ENCODE results near the gene VEPH1. TPM values are rescaled to one million over a fixed set of nuclear protein-coding genes. Genes with fewer than 3 reads are reported as not detected.

Gene VEPH1
- total RNA-seq, 2 experiments from 2014 or later = not detected

GRCh38 chr3:157394411-157394810 lies 108.8 kb downstream of the VEPH1 start:
- Mint-ChIP-seq H3K9me3 (ENCODE audit: low read depth) (no peaks in the 10 kb centered on the region), H3K4me1 (no peaks in the 10 kb centered on the region), H3K4me3 (no peak overlapping the region), H3K27me3 (peaks cover 4% of the 10 kb centered on the region), H3K36me3 (no peaks in the 10 kb centered on the region), H3K27ac (no peak overlapping the region)
- CTCF ChIA-PET = no interaction called here
- DNase-seq = no peak
- no peak for ATAC-seq

- no peaks in the 10 kb centered on the region for H3K4me1 Mint-ChIP-seq
- no peak overlapping the region for H3K4me3 Mint-ChIP-seq
- H3K36me3 Mint-ChIP-seq = no peaks in the 10 kb centered on the region
- H3K27me3 Mint-ChIP-seq = no peaks in the 10 kb centered on the region
- ATAC-seq (no peak), DNase-seq (no peak)
- no peak overlapping the region for H3K27ac Mint-ChIP-seq
- H3K9me3 Mint-ChIP-seq (ENCODE audit: low read depth) = no peaks in the 10 kb centered on the region
- CTCF ChIA-PET = no interaction called here
Observed at GRCh38 chr3:157393113-157393512, 110.1 kb downstream of the VEPH1 start.

- Mint-ChIP-seq H3K9me3 (ENCODE audit: low read depth) (no peaks in the 10 kb centered on the region), H3K27ac (no peak overlapping the region), H3K27me3 (no peaks in the 10 kb centered on the region), H3K36me3 (no peaks in the 10 kb centered on the region), H3K4me3 (no peak overlapping the region), H3K4me1 (no peaks in the 10 kb centered on the region)
- DNase-seq (no peak), ATAC-seq (no peak)
- CTCF ChIA-PET = no interaction called here
Observed at GRCh38 chr3:157392104-157392503, 111.1 kb downstream of the VEPH1 start.

- Mint-ChIP-seq H3K27me3 (no peaks in the 10 kb centered on the region), H3K9me3 (ENCODE audit: low read depth) (no peaks in the 10 kb centered on the region), H3K4me1 (no peaks in the 10 kb centered on the region), H3K36me3 (no peaks in the 10 kb centered on the region), H3K27ac (no peak overlapping the region), H3K4me3 (no peak overlapping the region)
- DNase-seq (no peak), ATAC-seq (no peak)
- CTCF ChIA-PET = no interaction called here
Observed at GRCh38 chr3:157390713-157391515, 112.3 kb downstream of the VEPH1 start.

- H3K4me3 Mint-ChIP-seq = no peak overlapping the region
- ATAC-seq (no peak), DNase-seq (no peak)
- H3K4me1 Mint-ChIP-seq = no peaks in the 10 kb centered on the region
- CTCF ChIA-PET = no interaction called here
- H3K27ac Mint-ChIP-seq = no peak overlapping the region
- no peaks in the 10 kb centered on the region for H3K36me3 Mint-ChIP-seq
- no peaks in the 10 kb centered on the region for H3K9me3 Mint-ChIP-seq (ENCODE audit: low read depth)
- H3K27me3 Mint-ChIP-seq = no peaks in the 10 kb centered on the region
Observed at GRCh38 chr3:157388976-157389375, 114.2 kb downstream of the VEPH1 start.

GRCh38 chr3:157387708-157388435 lies 115.3 kb downstream of the VEPH1 start:
- DNase-seq (no peak), ATAC-seq (no peak)
- H3K4me1 Mint-ChIP-seq = no peaks in the 10 kb centered on the region
- H3K27me3 Mint-ChIP-seq = no peaks in the 10 kb centered on the region
- no peak overlapping the region for H3K4me3 Mint-ChIP-seq
- no peaks in the 10 kb centered on the region for H3K9me3 Mint-ChIP-seq (ENCODE audit: low read depth)
- CTCF ChIA-PET = no interaction called here
- H3K27ac Mint-ChIP-seq = no peak overlapping the region
- H3K36me3 Mint-ChIP-seq = no peaks in the 10 kb centered on the region

GRCh38 chr3:157384491-157384890 lies 118.7 kb downstream of the VEPH1 start:
- no peak for ATAC-seq
- CTCF ChIA-PET = no interaction called here
- no peak for DNase-seq
- Mint-ChIP-seq H3K27ac (no peak overlapping the region), H3K4me3 (no peak overlapping the region), H3K36me3 (no peaks in the 10 kb centered on the region), H3K9me3 (ENCODE audit: low read depth) (no peaks in the 10 kb centered on the region), H3K27me3 (no peaks in the 10 kb centered on the region), H3K4me1 (no peaks in the 10 kb centered on the region)

GRCh38 chr3:157384031-157384430 lies 119.2 kb downstream of the VEPH1 start:
- ATAC-seq (no peak), DNase-seq (no peak)
- H3K9me3 Mint-ChIP-seq (ENCODE audit: low read depth) = no peaks in the 10 kb centered on the region
- no peak overlapping the region for H3K27ac Mint-ChIP-seq
- H3K4me3 Mint-ChIP-seq = no peak overlapping the region
- CTCF ChIA-PET = no interaction called here
- no peaks in the 10 kb centered on the region for H3K27me3 Mint-ChIP-seq
- no peaks in the 10 kb centered on the region for H3K4me1 Mint-ChIP-seq
- no peaks in the 10 kb centered on the region for H3K36me3 Mint-ChIP-seq

GRCh38 chr3:157381606-157382005 lies 121.6 kb downstream of the VEPH1 start:
- H3K27ac Mint-ChIP-seq = no peak overlapping the region
- H3K27me3 Mint-ChIP-seq = no peaks in the 10 kb centered on the region
- H3K36me3 Mint-ChIP-seq = no peaks in the 10 kb centered on the region
- no peaks in the 10 kb centered on the region for H3K9me3 Mint-ChIP-seq (ENCODE audit: low read depth)
- H3K4me3 Mint-ChIP-seq = no peak overlapping the region
- CTCF ChIA-PET = interaction anchor here (1.3 kb wide), 1 partner anchor 180 kb away, joined by 3 read pairs; no protein-coding TSS in a partner anchor
- DNase-seq = no peak
- H3K4me1 Mint-ChIP-seq = no peaks in the 10 kb centered on the region
- no peak for ATAC-seq

GRCh38 chr3:157379525-157380140 lies 123.6 kb downstream of the VEPH1 start:
- Mint-ChIP-seq H3K27ac (no peak overlapping the region), H3K36me3 (no peaks in the 10 kb centered on the region), H3K4me1 (no peaks in the 10 kb centered on the region), H3K9me3 (ENCODE audit: low read depth) (no peaks in the 10 kb centered on the region), H3K27me3 (no peaks in the 10 kb centered on the region), H3K4me3 (no peak overlapping the region)
- no peak for ATAC-seq
- CTCF ChIA-PET = no interaction called here
- DNase-seq = no peak

- no peak for ATAC-seq
- Mint-ChIP-seq H3K9me3 (ENCODE audit: low read depth) (no peaks in the 10 kb centered on the region), H3K36me3 (no peaks in the 10 kb centered on the region), H3K27ac (no peak overlapping the region), H3K4me3 (no peak overlapping the region), H3K27me3 (no peaks in the 10 kb centered on the region), H3K4me1 (no peaks in the 10 kb centered on the region)
- DNase-seq = no peak
- CTCF ChIA-PET = no interaction called here
Observed at GRCh38 chr3:157376603-157377300, 126.5 kb downstream of the VEPH1 start.

- Mint-ChIP-seq H3K4me1 (no peaks in the 10 kb centered on the region), H3K27me3 (no peaks in the 10 kb centered on the region), H3K9me3 (ENCODE audit: low read depth) (no peaks in the 10 kb centered on the region), H3K36me3 (no peaks in the 10 kb centered on the region), H3K4me3 (no peak overlapping the region), H3K27ac (no peak overlapping the region)
- ATAC-seq (no peak), DNase-seq (no peak)
- CTCF ChIA-PET = no interaction called here
Observed at GRCh38 chr3:157375342-157375986, 127.8 kb downstream of the VEPH1 start.

- DNase-seq (no peak), ATAC-seq (no peak)
- no peak overlapping the region for H3K4me3 Mint-ChIP-seq
- H3K36me3 Mint-ChIP-seq = no peaks in the 10 kb centered on the region
- no peaks in the 10 kb centered on the region for H3K4me1 Mint-ChIP-seq
- CTCF ChIA-PET = no interaction called here
- H3K27me3 Mint-ChIP-seq = no peaks in the 10 kb centered on the region
- H3K9me3 Mint-ChIP-seq (ENCODE audit: low read depth) = no peaks in the 10 kb centered on the region
- no peak overlapping the region for H3K27ac Mint-ChIP-seq
Observed at GRCh38 chr3:157374933-157375332, 128.3 kb downstream of the VEPH1 start.
